Activated CD8-positive, alpha-beta memory T cell treated with anti-CD3 and anti-CD28 coated beads, Interleukin-2, amount 10 ng/mL, durations not matched to agents 7 days and 5 days (primary cell): Measurements from ENCODE around the gene IFNW1. TPM values are rescaled to one million over a fixed set of nuclear protein-coding genes. Genes with fewer than 3 reads are reported as not detected.
"Not testable (repeated sequence)": the region's sequence is repeated elsewhere in the genome, so short reads cannot be mapped to it uniquely, and the experiment has no call there.

Source experiments
- ATAC-seq: fragments of 150-1000 bp; cut with Tn5 transposase; one replicate; pipeline ENCODE4 v1.10.0; 2021; ENCODE audit warnings: moderate library complexity
- CTCF ChIA-PET: fragments of 350-600 bp; sonication (Branson Sonifier 250); formaldehyde crosslinking; loops from one replicate; lab custom pipeline; 2021; ENCODE audit warnings: antibody characterized with exemption; lab: Charles Lee
- DNase-seq: peaks from one replicate; pipeline ENCODE4 v3.0.0-alpha.2; 2020
- H3K27ac Mint-ChIP-seq: one replicate; pipeline ENCODE4 v1.8.0; 2021; ENCODE audit warnings: mild to moderate bottlenecking, mixed read lengths
- H3K27me3 Mint-ChIP-seq: one replicate; pipeline ENCODE4 v1.8.0; 2021; ENCODE audit warnings: mixed read lengths
- H3K36me3 Mint-ChIP-seq: one replicate; pipeline ENCODE4 v1.8.0; 2021; ENCODE audit warnings: mild to moderate bottlenecking, mixed read lengths
- H3K4me1 Mint-ChIP-seq: one replicate; pipeline ENCODE4 v1.8.0; 2021; ENCODE audit warnings: mixed read lengths
- H3K4me3 Mint-ChIP-seq: one replicate; pipeline ENCODE4 v1.8.0; 2021; ENCODE audit warnings: mild to moderate bottlenecking, moderate library complexity, mixed read lengths
- H3K9me3 Mint-ChIP-seq: one replicate; pipeline ENCODE4 v1.8.0; 2022; ENCODE audit warnings: low read depth, mixed read lengths
- total RNA-seq, 2 experiments: library from RNA; stranded (reverse); gene quantifications; one replicate each; pipeline ENCODE4 v1.2.3, GENCODE V29; 2021

IFNW1 gene
- total RNA-seq, 2 experiments from 2014 or later = 0.23 TPM; not detected in 1

- peaks cover 15% of the 10 kb centered on the region for H3K9me3 Mint-ChIP-seq
- H3K27ac Mint-ChIP-seq = peak overlapping the region; percentile 84
- CTCF ChIA-PET = interaction anchor here (2.3 kb wide), 1 partner anchor 9 kb away, joined by 10 read pairs; no protein-coding TSS in a partner anchor
- no peaks in the 10 kb centered on the region for H3K27me3 Mint-ChIP-seq
- peak overlapping the region; percentile 7 for H3K4me3 Mint-ChIP-seq
- ATAC-seq (peak; percentile 59), DNase-seq (no peak)
- H3K4me1 Mint-ChIP-seq = peaks cover 35% of the 10 kb centered on the region
- peaks cover 40% of the 10 kb centered on the region for H3K36me3 Mint-ChIP-seq
Observed at GRCh38 chr9:21144603-21145002, 3.0 kb upstream of the IFNW1 start.

- H3K27me3 Mint-ChIP-seq = peaks cover 8% of the 10 kb centered on the region
- ATAC-seq (no peak), DNase-seq (no peak)
- no peaks in the 10 kb centered on the region for H3K9me3 Mint-ChIP-seq
- CTCF ChIA-PET = interaction anchor here (1.2 kb wide), 1 partner anchor 26 kb away, joined by 5 read pairs; no protein-coding TSS in a partner anchor
- no peak overlapping the region for H3K4me3 Mint-ChIP-seq
- peaks cover 8% of the 10 kb centered on the region for H3K36me3 Mint-ChIP-seq
- no peak overlapping the region for H3K27ac Mint-ChIP-seq
- peaks cover 10% of the 10 kb centered on the region for H3K4me1 Mint-ChIP-seq
Observed at GRCh38 chr9:21137020-21137419, 4.6 kb downstream of the IFNW1 start.

GRCh38 chr9:21135736-21136135 is 5.9 kb downstream of the IFNW1 start:
- Mint-ChIP-seq H3K4me1 (peaks cover under 1% of the 10 kb centered on the region), H3K36me3 (peaks cover 3% of the 10 kb centered on the region), H3K4me3 (no peak overlapping the region), H3K9me3 (no peaks in the 10 kb centered on the region), H3K27me3 (peaks cover 8% of the 10 kb centered on the region), H3K27ac (no peak overlapping the region)
- ATAC-seq = no peak
- no peak for DNase-seq
- CTCF ChIA-PET = no interaction called here

DNA sequence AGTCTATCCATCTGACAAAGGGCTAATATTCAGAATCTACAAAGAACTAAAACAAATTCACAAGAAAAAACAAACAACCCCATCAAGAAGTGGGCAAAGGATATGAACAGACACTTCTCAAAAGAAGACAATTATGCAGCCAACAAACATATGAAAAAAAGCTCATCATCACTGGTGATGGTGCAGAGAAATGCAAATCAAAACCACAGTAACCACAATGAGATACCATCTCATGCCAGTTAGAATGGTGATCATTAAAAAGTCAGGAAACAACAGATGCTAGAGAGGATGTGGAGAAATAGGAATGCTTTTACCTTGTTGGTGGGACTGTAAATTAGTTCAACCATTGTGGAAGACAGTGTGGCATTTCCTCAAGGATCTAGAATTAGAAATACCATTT is 13.4 kb downstream of the IFNW1 start:
- DNase-seq, H3K4me3 Mint-ChIP-seq, ATAC-seq, H3K27ac Mint-ChIP-seq, H3K9me3 Mint-ChIP-seq, CTCF ChIA-PET: not testable (repeated sequence)
- Mint-ChIP-seq H3K36me3 (peaks cover 15% of the 10 kb centered on the region), H3K4me1 (peaks cover 12% of the 10 kb centered on the region), H3K27me3 (peaks cover 16% of the 10 kb centered on the region)

DNA sequence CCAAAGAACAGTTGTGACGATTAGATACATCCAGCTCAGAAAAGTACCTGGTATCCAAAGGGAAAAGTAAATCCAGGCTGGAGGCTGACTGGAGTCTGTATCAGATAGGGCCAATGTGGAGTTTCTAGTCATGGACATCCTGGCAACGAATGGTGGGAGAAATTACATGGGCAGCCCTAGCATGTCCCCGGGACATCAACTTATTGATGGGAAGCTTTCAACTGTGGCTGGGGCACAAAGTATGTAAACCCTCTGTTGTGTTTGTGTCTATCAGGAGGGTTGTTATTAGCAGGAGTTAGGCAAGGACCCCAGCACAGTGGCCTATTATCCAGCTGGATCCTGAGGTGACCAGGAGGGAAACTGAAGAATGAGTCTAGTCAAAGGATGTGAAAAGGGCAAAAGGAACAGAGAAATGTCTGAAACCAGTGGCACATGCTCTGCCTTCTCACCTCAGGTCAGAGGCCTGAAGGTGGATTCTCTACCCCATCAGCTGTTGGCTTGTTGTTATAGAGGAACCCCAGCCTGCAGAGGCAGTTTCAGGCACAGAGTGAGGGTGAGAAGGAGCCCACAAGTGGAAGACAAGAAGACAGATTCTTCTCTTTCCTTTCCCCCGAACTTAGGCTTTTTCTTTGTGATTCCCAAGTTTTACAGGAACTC is 19.9 kb downstream of the IFNW1 start:
- H3K9me3 Mint-ChIP-seq = peaks cover 1% of the 10 kb centered on the region
- no peak for DNase-seq

DNA sequence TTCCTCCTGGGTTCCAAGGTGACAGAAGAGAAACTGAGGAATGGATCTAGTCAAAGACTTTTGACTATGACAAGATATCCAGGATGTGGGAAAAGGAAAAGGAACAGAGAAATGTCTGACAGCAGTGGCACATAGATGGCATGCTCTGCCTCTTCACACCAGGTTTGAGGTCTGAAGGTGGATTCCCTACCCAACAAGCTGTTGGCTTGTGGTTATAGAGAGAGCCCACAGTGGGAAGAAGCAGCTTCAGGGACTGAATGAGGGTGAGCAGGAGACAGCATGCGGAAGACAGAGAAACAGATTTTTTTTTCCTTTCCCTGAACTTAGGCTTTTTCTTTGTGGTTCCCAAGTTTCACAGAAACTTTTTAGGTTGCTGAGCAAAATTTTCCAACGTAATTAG is 20.6 kb downstream of the IFNW1 start:
- no peak for DNase-seq
- no peak overlapping the region for H3K4me3 Mint-ChIP-seq

More for the DNA sequence above, 19.9 kb downstream of the IFNW1 start:
- Mint-ChIP-seq H3K27me3 (peaks cover 33% of the 10 kb centered on the region), H3K4me1 (peaks cover 10% of the 10 kb centered on the region), H3K4me3 (no peak overlapping the region), H3K36me3 (no peaks in the 10 kb centered on the region), H3K27ac (no peak overlapping the region)
- CTCF ChIA-PET = interaction anchor here (1.2 kb wide), 1 partner anchor 11 kb away, joined by 6 read pairs; no protein-coding TSS in a partner anchor
- no peak for ATAC-seq

DNA sequence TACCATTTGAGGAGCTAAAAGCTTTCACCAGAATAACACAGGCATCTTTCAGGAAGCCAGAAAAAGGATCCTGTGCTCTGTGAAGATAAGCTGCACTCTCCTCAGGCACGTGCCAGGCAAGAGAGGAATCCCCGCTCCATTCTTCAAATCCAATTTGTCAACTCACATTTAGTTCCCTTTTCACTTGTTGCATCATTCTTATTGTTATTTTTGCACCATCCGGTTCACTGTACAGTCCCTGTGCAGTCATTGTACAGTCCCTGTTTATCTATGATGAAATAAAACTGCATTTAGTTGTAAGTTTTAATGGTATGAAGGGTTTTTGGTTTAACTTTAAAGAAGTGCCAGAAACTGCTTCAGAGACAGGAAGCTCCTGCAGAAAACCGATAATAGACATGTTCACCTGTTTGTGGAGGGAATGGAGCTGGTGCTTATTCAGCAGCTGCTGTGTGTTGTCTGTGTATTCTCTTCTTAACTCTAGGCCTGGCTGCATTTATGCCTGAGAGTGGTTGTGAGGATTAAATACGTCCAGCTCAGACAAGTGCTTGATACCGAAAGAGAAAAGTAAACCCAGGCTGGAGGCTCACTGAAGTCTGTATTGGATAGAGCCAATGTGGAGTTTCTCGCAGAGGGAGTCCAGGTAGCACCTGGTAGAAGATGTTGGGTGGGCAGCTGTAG is 22.4 kb downstream of the IFNW1 start:
- Mint-ChIP-seq H3K4me1 (peaks cover 10% of the 10 kb centered on the region), H3K36me3 (no peaks in the 10 kb centered on the region), H3K4me3 (no peak overlapping the region), H3K27ac (no peak overlapping the region), H3K9me3 (no peaks in the 10 kb centered on the region), H3K27me3 (peaks cover 30% of the 10 kb centered on the region)
- CTCF ChIA-PET = interaction anchor here (0.7 to 1.3 kb wide), 2 partner anchors 8 to 9 kb away, joined by 3 read pairs; no protein-coding TSS in a partner anchor
- ATAC-seq = no peak
- no peak for DNase-seq

More for the DNA sequence above, 20.6 kb downstream of the IFNW1 start:
- H3K9me3 Mint-ChIP-seq = no peaks in the 10 kb centered on the region
- CTCF ChIA-PET = interaction anchor here (1.2 kb wide), 1 partner anchor 10 kb away, joined by 6 read pairs; no protein-coding TSS in a partner anchor
- no peak overlapping the region for H3K27ac Mint-ChIP-seq
- peaks cover 10% of the 10 kb centered on the region for H3K4me1 Mint-ChIP-seq
- no peak for ATAC-seq
- H3K36me3 Mint-ChIP-seq = no peaks in the 10 kb centered on the region
- H3K27me3 Mint-ChIP-seq = peaks cover 35% of the 10 kb centered on the region

GRCh38 chr9:21114311-21114710 is 27.3 kb downstream of the IFNW1 start:
- Mint-ChIP-seq H3K4me3 (no peak overlapping the region), H3K27me3 (peaks cover 25% of the 10 kb centered on the region), H3K4me1 (no peaks in the 10 kb centered on the region), H3K27ac (no peak overlapping the region), H3K9me3 (no peaks in the 10 kb centered on the region), H3K36me3 (no peaks in the 10 kb centered on the region)
- ATAC-seq (no peak), DNase-seq (no peak)
- CTCF ChIA-PET = interaction anchor here (1.5 kb wide), 1 partner anchor 53 kb away, joined by 3 read pairs; no protein-coding TSS in a partner anchor

DNA sequence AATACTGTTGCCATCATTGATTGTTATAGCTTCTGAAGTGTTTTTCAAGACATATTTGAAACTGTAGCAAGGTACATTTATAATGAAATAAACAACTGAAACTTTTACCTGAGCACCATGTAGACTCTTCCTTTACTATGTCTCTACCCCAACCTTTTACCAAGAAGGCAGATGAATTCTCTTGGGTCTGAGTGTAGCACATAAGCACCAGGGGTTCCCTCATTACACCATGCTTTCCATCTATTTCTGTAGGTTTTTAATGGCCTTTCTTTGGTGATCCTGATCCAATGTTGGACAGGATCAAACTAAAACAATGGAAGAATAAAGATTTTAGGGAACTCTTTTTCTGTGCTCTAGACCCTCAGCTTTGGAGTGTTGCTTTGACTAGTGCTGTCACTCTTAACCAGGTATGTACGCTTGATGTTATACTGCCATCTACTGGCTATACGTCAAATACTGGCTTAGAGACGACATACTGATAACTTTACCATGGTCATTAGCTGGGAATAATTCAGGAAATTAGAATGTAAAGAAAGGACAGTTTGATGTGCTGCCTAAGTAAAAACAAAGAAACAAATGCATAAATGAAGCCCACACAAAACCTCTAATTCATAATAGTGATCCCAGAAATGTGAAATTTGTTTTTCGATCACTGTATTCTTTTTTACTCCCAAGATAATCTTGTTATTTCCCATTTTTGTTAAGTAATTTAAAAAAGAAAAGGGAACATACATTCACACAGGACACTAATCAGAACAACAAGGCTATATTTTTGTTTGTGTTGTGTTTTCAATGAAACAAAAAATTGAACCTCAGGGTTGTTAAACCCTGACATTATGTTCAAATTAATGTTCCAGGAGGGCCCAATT is 30.7 kb downstream of the IFNW1 start:
- peaks cover 6% of the 10 kb centered on the region for H3K27me3 Mint-ChIP-seq
- no peak overlapping the region for H3K4me3 Mint-ChIP-seq
- CTCF ChIA-PET = interaction anchor here (0.7 to 3.9 kb wide), 31 partner anchors 8 to 690 kb away, joined by 3 to 25 read pairs (median 4); partner anchors contain the start of genes HACD4, IFNB1 and MLLT3

DNA sequence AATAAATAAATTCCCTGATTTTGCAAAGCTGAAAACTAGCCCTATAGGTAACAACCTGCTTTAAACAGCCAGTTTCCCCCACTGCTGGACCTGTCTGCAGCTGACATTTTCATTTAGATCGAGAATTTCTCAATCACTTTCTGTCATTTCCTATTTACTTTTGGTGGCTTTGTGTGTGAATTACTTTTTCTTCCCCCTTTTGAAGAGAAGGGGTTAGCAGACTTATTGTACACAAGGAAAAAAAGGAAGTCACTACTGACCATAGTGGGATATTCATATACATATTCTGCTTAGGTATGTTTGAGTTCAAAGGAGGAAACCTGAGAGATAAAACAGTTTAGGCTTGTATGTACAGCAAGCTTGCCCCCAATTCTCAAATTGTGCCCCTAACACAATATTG is 36.8 kb downstream of the IFNW1 start:
- H3K4me1 Mint-ChIP-seq = peaks cover 5% of the 10 kb centered on the region
- no peaks in the 10 kb centered on the region for H3K36me3 Mint-ChIP-seq
- H3K27me3 Mint-ChIP-seq = no peaks in the 10 kb centered on the region
- CTCF ChIA-PET = no interaction called here
- no peak for ATAC-seq
- no peaks in the 10 kb centered on the region for H3K9me3 Mint-ChIP-seq
- no peak for DNase-seq
- H3K4me3 Mint-ChIP-seq = no peak overlapping the region
- no peak overlapping the region for H3K27ac Mint-ChIP-seq

More for the DNA sequence above, 30.7 kb downstream of the IFNW1 start:
- ATAC-seq (peak; percentile 93), DNase-seq (no peak)
- H3K27ac Mint-ChIP-seq = no peak overlapping the region
- H3K9me3 Mint-ChIP-seq = no peaks in the 10 kb centered on the region
- no peaks in the 10 kb centered on the region for H3K4me1 Mint-ChIP-seq
- H3K36me3 Mint-ChIP-seq = no peaks in the 10 kb centered on the region

GRCh38 chr9:21102305-21102704 is 39.3 kb downstream of the IFNW1 start:
- peaks cover 7% of the 10 kb centered on the region for H3K4me1 Mint-ChIP-seq
- no peaks in the 10 kb centered on the region for H3K27me3 Mint-ChIP-seq
- CTCF ChIA-PET = interaction anchor here (1.4 to 1.6 kb wide), 2 partner anchors 8 to 23 kb away, joined by 3 to 11 read pairs; no protein-coding TSS in a partner anchor
- DNase-seq (no peak), ATAC-seq (no peak)
- peaks cover 1% of the 10 kb centered on the region for H3K36me3 Mint-ChIP-seq
- H3K9me3 Mint-ChIP-seq = no peaks in the 10 kb centered on the region
- H3K27ac Mint-ChIP-seq = no peak overlapping the region
- H3K4me3 Mint-ChIP-seq = no peak overlapping the region

DNA sequence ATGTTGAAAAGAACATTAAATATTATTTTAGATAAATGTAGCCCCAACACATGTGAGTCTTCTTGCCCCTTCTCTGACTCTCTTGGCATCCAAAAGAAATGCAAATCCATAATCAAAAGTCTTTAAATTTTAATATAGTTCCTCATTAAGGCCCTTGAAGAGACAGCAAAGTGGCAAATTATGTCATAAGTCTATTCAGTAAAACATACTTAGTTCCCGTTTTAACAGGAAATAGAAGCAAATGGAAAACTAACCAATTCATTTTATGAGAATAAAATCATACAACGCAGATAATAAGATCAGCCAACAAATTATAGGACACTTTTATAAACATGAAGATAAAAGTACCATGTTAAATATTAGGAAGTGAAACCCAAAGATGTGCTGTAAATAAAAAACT is 43.8 kb downstream of the IFNW1 start:
- DNase-seq = no peak
- ATAC-seq = no peak
- H3K27me3 Mint-ChIP-seq = no peaks in the 10 kb centered on the region
- H3K4me1 Mint-ChIP-seq = peaks cover 29% of the 10 kb centered on the region
- H3K9me3 Mint-ChIP-seq = no peaks in the 10 kb centered on the region
- no peak overlapping the region for H3K27ac Mint-ChIP-seq
- CTCF ChIA-PET = interaction anchor here (2.3 kb wide), 1 partner anchor 20 kb away, joined by 13 read pairs; the partner anchor contains the start of gene IFNB1
- H3K36me3 Mint-ChIP-seq = peaks cover 1% of the 10 kb centered on the region
- no peak overlapping the region for H3K4me3 Mint-ChIP-seq

DNA sequence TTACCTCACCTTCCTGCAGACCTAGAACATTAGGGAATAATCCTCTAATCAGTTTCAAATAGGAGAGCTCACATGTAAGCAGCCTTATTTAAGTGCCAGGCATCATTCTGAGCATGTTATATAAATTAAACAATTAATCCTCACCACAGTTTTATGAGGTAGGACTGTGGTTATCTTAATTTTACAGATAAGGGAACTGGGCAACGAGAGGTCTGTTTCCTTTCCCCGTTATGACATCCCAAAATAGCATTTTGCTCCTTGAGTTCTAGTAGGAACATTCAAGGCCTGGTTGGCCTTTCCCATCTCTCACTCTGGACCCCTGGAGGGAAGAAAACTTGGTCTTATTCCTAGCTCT is 44.8 kb downstream of the IFNW1 start:
- Mint-ChIP-seq H3K9me3 (no peaks in the 10 kb centered on the region), H3K27me3 (no peaks in the 10 kb centered on the region), H3K4me3 (peak overlapping the region; percentile 67), H3K36me3 (peaks cover 1% of the 10 kb centered on the region), H3K4me1 (peaks cover 31% of the 10 kb centered on the region), H3K27ac (peak overlapping the region; percentile 81)
- CTCF ChIA-PET = interaction anchor here (1.2 to 2.3 kb wide), 3 partner anchors 14 to 51 kb away, joined by 3 to 20 read pairs (median 13); partner anchors contain the start of gene IFNB1
- ATAC-seq (no peak), DNase-seq (no peak)
